Mesendoderm (in vitro differentiated cells): ENCODE measurements around the gene PI16.

Source experiments
- DNase-seq: peaks from one replicate; pipeline ENCODE4 v3.0.0; 2013
- H2AK5ac ChIP-seq: 2 replicates; pipeline ENCODE4 v1.6.1; 2013; ENCODE audit warnings: low read length, inconsistent platforms
- H2BK120ac ChIP-seq: 2 replicates; pipeline ENCODE4 v1.6.1; 2013; ENCODE audit warnings: low read depth, mild to moderate bottlenecking, low read length, moderate library complexity, mixed read lengths
- H2BK15ac ChIP-seq: replicated peaks from 2 replicates; pipeline ENCODE4 v1.6.1; 2013; ENCODE audit warnings: low read depth, mild to moderate bottlenecking, moderate library complexity
- H2BK5ac ChIP-seq: 2 replicates; pipeline ENCODE4 v1.6.1; 2013; ENCODE audit warnings: low read length, inconsistent platforms
- H3K18ac ChIP-seq: 2 replicates; pipeline ENCODE4 v1.6.1; 2013; ENCODE audit warnings: mild to moderate bottlenecking, low read length, mixed read lengths
- H3K23ac ChIP-seq: one replicate; pipeline ENCODE4 v1.6.1; 2013; ENCODE audit warnings: low read length
- H3K27ac ChIP-seq: 2 replicates; pipeline ENCODE4 v1.5.1; 2013; ENCODE audit warnings: low read depth, mild to moderate bottlenecking, inconsistent platforms, low read length, moderate library complexity
- H3K27me3 ChIP-seq: 2 replicates; pipeline ENCODE4 v1.6.1; 2013; ENCODE audit warnings: low read length, control low read depth, mild to moderate bottlenecking, inconsistent platforms; ENCODE audit not compliant: insufficient read depth, poor library complexity
- H3K36me3 ChIP-seq: 2 replicates; pipeline ENCODE4 v1.6.1; 2013; ENCODE audit warnings: low read length, inconsistent platforms; ENCODE audit not compliant: control insufficient read depth, insufficient read depth
- H3K4ac ChIP-seq: one replicate; pipeline ENCODE4 v1.6.1; 2013; ENCODE audit warnings: low read depth, mild to moderate bottlenecking, low read length, moderate library complexity
- H3K4me1 ChIP-seq: 2 replicates; pipeline ENCODE4 v1.6.1; 2013; ENCODE audit warnings: low read depth, low read length, inconsistent platforms; ENCODE audit not compliant: control insufficient read depth
- H3K4me2 ChIP-seq: 2 replicates; pipeline ENCODE4 v1.6.1; 2013; ENCODE audit warnings: low read length
- H3K4me3 ChIP-seq: 2 replicates; pipeline ENCODE4 v1.5.1; 2013; ENCODE audit warnings: mild to moderate bottlenecking, low read length
- H3K56ac ChIP-seq: one replicate; pipeline ENCODE4 v1.6.1; 2013; ENCODE audit warnings: low read length
- H3K79me1 ChIP-seq: 2 replicates; pipeline ENCODE4 v1.6.1; 2013; ENCODE audit warnings: low read length, inconsistent platforms
- H3K79me2 ChIP-seq: 2 replicates; pipeline ENCODE4 v1.6.1; 2013; ENCODE audit warnings: mild to moderate bottlenecking, low read length; ENCODE audit not compliant: control insufficient read depth, insufficient read depth
- H3K9ac ChIP-seq: 2 replicates; pipeline ENCODE4 v1.6.1; 2013; ENCODE audit warnings: low read length, inconsistent platforms
- H4K5ac ChIP-seq: one replicate; pipeline ENCODE4 v1.6.1; 2013; ENCODE audit warnings: low read length
- H4K8ac ChIP-seq: one replicate; pipeline ENCODE4 v1.6.1; 2013; ENCODE audit warnings: low read depth, mild to moderate bottlenecking, control low read depth, low read length, moderate library complexity
- WGBS: extraction: QIAGEN DNeasy Blood & Tissue Kit; methylation state at CpG from one replicate; pipeline ENCODE4 v1.1.7; 2013; ENCODE audit warnings: low lambda C conversion rate, missing lambda C conversion rate; ENCODE audit not compliant: insufficient coverage; ENCODE audit errors: extremely low coverage; 5-methylcytosine and 5-hydroxymethylcytosine counted together

Gene PI16

DNA sequence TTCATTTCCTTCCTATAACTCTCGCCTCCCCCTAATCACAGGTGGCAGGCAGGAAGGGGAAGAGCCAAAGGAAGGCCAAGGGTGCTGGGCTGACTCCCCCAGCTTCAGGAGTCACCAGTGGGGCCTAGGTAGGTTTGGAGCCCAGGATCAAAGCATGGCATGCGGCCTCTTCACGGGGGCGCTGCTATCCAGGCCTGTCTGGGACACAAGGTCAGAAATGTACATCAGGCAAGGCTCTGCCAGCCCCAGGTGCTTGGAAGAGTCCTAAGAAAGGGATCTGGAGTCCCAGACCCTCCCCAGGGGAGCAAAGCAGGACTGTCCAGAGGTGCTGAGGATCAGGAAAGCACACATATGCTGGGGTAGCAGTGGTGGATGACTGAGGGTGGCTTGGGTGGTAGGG is 10.4 kb downstream of the PI16 start:
- Histone ChIP-seq H2BK5ac (no peak overlapping the region), H3K23ac (no peak overlapping the region), H3K27me3 (no peaks in the 10 kb centered on the region), H2BK15ac (no peak overlapping the region), H3K4ac (no peak overlapping the region), H4K5ac (no peak overlapping the region), H3K4me1 (no peaks in the 10 kb centered on the region), H3K56ac (no peak overlapping the region), H3K79me2 (no peaks in the 10 kb centered on the region), H3K4me2 (no peak overlapping the region), H3K18ac (no peak overlapping the region), H3K4me3 (no peak overlapping the region), H3K9ac (no peak overlapping the region), H3K79me1 (no peaks in the 10 kb centered on the region), H3K36me3 (peaks cover 16% of the 10 kb centered on the region), H2AK5ac (no peak overlapping the region), H2BK120ac (no peak overlapping the region), H4K8ac (no peak overlapping the region), H3K27ac (no peak overlapping the region)
- no CpG with 5 or more reads among the region's 4 CpGs for WGBS
- DNase-seq: no peak

DNA sequence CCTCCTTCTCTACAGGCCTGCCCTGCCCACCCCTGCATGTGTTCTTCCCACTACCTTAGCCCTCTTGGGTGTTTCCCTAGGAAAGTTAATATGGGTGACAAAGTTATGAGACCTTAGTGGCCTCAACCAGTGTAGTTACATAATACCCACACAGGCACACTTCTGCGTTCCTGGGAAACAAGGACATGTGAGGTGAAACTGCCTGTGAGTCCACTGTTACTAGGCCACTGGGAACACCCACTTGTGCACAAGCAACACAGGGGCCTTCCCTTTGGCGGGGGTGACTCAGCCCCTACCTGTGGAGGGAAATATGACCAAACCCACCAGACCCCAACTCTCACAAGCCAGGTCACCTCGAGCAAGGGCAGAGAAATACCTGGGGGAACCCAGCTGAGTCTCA is 12.8 kb downstream of the PI16 start:
- no peaks in the 10 kb centered on the region for H3K27me3 ChIP-seq
- no peaks in the 10 kb centered on the region for H3K79me2 ChIP-seq
- WGBS: no CpG with 5 or more reads among the region's 3 CpGs
- no peak overlapping the region for H3K9ac ChIP-seq
- H3K18ac ChIP-seq: no peak overlapping the region
- H3K27ac ChIP-seq: no peak overlapping the region
- no peak overlapping the region for H3K4ac ChIP-seq
- no peak overlapping the region for H2AK5ac ChIP-seq
- DNase-seq: no peak
- H4K8ac ChIP-seq: no peak overlapping the region
- H3K56ac ChIP-seq: no peak overlapping the region
- no peak overlapping the region for H2BK15ac ChIP-seq
- H3K4me3 ChIP-seq: no peak overlapping the region
- no peak overlapping the region for H2BK120ac ChIP-seq
- no peaks in the 10 kb centered on the region for H3K4me1 ChIP-seq
- no peaks in the 10 kb centered on the region for H3K79me1 ChIP-seq
- no peak overlapping the region for H2BK5ac ChIP-seq
- H3K23ac ChIP-seq: no peak overlapping the region
- H4K5ac ChIP-seq: no peak overlapping the region
- peaks cover 33% of the 10 kb centered on the region for H3K36me3 ChIP-seq
- H3K4me2 ChIP-seq: no peak overlapping the region

DNA sequence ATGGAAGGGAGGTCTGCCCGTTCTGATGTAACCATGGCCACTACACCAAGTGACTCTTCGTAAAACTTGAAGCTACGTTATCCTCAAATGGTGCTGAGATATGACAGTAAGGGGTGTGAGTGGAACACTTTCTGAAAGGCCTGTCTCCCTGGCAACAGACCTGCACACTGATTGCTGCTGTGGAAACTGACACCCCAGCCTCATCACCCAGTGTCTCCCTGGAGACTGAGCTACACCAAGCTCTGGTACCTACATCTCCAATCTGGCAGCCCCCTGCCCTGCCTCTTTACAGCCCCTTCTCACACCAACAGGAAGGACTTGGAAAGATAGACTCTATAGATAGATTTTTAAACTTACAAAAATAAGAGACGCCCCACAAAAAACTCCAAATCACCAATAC is 13.2 kb downstream of the PI16 start:
- H3K36me3 ChIP-seq: peaks cover 37% of the 10 kb centered on the region
- no CpG with 5 or more reads among the region's 4 CpGs for WGBS

DNA sequence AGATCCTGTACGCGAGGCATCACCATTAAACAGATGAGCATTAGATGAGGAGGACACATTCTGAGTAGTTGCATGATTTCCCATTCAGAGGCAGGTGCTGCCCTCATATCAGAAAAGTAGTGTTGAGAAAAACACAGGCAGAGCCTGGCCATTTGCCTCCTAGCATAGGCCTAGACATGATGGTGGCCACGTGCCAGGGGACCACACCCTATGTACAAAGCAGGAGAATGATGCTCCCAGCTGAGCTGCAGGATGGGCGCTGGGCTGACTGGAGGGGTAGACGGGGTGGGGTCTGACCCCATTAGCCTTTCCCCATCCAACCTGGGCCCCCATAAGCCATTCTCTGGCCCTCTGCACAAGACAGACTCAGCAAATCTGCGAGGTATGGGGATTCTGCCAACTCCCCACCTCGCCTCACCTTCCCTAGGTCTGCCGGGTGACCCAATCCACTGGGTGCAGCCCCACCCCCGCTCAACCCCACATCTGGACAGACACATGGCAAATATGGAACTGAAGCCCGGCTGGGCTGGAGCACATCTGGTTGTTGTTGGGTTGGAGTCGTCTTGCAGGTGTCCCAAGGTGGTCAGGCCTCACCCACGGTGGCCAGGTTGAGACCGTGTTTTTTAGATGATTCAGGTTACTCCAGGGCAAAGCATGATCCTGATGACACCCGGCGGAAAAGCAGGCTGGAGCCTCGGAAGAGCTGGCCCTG is 13.9 kb downstream of the PI16 start:
- Histone ChIP-seq H3K18ac (no peak overlapping the region), H3K4me2 (no peak overlapping the region), H3K4me1 (no peaks in the 10 kb centered on the region), H3K4me3 (no peak overlapping the region), H3K36me3 (peaks cover 41% of the 10 kb centered on the region), H3K27me3 (no peaks in the 10 kb centered on the region), H3K56ac (no peak overlapping the region), H2AK5ac (no peak overlapping the region), H3K9ac (no peak overlapping the region), H3K23ac (no peak overlapping the region), H2BK15ac (no peak overlapping the region), H4K5ac (no peak overlapping the region), H3K79me1 (no peaks in the 10 kb centered on the region), H3K27ac (no peak overlapping the region), H2BK120ac (no peak overlapping the region), H4K8ac (no peak overlapping the region), H3K4ac (no peak overlapping the region), H2BK5ac (no peak overlapping the region), H3K79me2 (no peaks in the 10 kb centered on the region)
- no peak for DNase-seq
- WGBS: no CpG with 5 or more reads among the region's 16 CpGs

More for the DNA sequence above, 13.2 kb downstream of the PI16 start:
- no peak overlapping the region for H3K23ac ChIP-seq
- H3K9ac ChIP-seq: no peak overlapping the region
- H2AK5ac ChIP-seq: no peak overlapping the region
- H3K79me1 ChIP-seq: no peaks in the 10 kb centered on the region
- H3K4ac ChIP-seq: no peak overlapping the region
- H3K4me2 ChIP-seq: no peak overlapping the region
- H3K18ac ChIP-seq: no peak overlapping the region
- no peak overlapping the region for H3K56ac ChIP-seq
- no peaks in the 10 kb centered on the region for H3K4me1 ChIP-seq
- no peak overlapping the region for H3K27ac ChIP-seq
- no peaks in the 10 kb centered on the region for H3K27me3 ChIP-seq
- no peak overlapping the region for H4K5ac ChIP-seq
- H3K79me2 ChIP-seq: no peaks in the 10 kb centered on the region
- no peak overlapping the region for H2BK120ac ChIP-seq
- H4K8ac ChIP-seq: no peak overlapping the region
- H2BK15ac ChIP-seq: no peak overlapping the region
- no peak for DNase-seq
- H3K4me3 ChIP-seq: no peak overlapping the region
- no peak overlapping the region for H2BK5ac ChIP-seq

DNA sequence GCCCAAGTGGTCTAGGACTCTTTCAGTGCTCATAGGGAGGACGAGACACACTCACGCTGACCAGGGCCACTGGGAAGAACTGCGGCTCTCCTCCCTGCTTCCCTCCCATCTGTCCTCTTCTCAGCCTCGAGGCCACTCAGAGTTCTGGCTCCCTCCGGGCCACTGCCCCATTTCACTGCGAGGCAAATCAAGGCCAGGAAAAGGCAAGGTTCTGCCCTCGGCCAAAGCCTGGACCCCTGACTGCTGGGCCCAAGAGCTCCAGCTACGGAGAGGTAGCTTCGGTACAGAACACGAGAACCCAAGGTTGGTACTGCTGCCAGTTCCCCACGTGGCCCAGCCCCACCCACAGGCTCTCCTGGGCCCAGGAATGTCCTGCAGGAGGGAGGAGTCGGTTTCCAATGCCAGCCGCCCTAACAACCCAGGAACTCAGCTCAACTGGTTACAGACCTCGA is 14.7 kb downstream of the PI16 start:
- WGBS: no CpG with 5 or more reads among the region's 14 CpGs

More for the DNA sequence above, 14.7 kb downstream of the PI16 start:
- no peaks in the 10 kb centered on the region for H3K27me3 ChIP-seq
- H4K5ac ChIP-seq: no peak overlapping the region
- H3K18ac ChIP-seq: no peak overlapping the region
- H3K79me2 ChIP-seq: no peaks in the 10 kb centered on the region
- H2AK5ac ChIP-seq: no peak overlapping the region
- no peak overlapping the region for H2BK5ac ChIP-seq
- no peak overlapping the region for H3K4me2 ChIP-seq
- no peak overlapping the region for H4K8ac ChIP-seq
- no peak overlapping the region for H3K4ac ChIP-seq
- H3K4me1 ChIP-seq: no peaks in the 10 kb centered on the region
- no peak overlapping the region for H3K4me3 ChIP-seq
- H2BK15ac ChIP-seq: no peak overlapping the region
- H3K27ac ChIP-seq: no peak overlapping the region
- H3K56ac ChIP-seq: no peak overlapping the region
- no peak overlapping the region for H3K9ac ChIP-seq
- peaks cover 43% of the 10 kb centered on the region for H3K36me3 ChIP-seq
- no peak overlapping the region for H3K23ac ChIP-seq
- no peaks in the 10 kb centered on the region for H3K79me1 ChIP-seq
- no peak overlapping the region for H2BK120ac ChIP-seq
- DNase-seq: no peak
